Measurements from ENCODE around the gene IPO13.

The IPO13 gene, protein sequence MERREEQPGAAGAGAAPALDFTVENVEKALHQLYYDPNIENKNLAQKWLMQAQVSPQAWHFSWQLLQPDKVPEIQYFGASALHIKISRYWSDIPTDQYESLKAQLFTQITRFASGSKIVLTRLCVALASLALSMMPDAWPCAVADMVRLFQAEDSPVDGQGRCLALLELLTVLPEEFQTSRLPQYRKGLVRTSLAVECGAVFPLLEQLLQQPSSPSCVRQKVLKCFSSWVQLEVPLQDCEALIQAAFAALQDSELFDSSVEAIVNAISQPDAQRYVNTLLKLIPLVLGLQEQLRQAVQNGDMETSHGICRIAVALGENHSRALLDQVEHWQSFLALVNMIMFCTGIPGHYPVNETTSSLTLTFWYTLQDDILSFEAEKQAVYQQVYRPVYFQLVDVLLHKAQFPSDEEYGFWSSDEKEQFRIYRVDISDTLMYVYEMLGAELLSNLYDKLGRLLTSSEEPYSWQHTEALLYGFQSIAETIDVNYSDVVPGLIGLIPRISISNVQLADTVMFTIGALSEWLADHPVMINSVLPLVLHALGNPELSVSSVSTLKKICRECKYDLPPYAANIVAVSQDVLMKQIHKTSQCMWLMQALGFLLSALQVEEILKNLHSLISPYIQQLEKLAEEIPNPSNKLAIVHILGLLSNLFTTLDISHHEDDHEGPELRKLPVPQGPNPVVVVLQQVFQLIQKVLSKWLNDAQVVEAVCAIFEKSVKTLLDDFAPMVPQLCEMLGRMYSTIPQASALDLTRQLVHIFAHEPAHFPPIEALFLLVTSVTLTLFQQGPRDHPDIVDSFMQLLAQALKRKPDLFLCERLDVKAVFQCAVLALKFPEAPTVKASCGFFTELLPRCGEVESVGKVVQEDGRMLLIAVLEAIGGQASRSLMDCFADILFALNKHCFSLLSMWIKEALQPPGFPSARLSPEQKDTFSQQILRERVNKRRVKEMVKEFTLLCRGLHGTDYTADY

DNA sequence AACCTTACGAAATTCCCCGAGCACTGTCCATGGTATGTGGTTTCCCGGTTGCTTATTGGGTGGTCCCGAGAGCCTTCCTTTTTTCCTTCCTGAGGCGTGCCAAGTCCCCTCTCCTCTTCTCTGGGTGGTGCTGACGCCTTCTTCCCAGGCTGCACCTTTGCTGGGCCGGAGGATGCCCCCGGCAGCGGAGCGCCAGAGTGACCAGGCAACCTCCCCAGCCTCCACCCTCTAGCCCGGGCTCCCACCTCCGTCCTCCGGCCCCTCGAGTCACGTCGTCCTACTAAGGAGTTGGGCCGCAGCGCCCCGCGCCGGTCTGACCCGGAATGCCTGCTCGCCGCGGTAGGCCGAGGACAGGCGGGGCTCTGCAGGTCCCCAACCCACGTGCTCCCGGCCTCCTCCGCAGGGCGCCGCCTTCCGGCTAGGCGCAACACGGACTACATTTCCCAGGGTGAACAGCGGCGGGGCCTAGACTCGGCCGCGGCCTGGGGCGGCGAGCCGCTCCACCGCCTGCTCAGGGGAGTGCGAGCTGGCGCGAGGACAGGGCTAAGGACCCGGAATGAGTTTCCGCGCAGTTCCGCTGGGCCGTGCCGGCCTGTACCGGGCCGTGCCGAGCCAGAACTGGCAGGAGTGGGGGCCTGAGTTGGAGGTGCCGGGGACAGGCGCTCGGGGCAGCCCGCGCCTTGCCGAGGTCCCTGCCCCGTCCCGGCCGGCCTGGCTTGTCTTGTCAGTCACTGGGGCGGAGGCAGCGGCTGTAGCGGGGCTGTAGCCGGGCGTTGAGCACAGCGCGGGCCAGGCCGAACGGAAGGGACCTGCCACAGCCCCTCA, at the start of gene IPO13:
TSS of gene IPO13 (plus strand) at position 715 of the 825 bp plus-strand sequence. CDS start 651 bp downstream, outside the sequence.
- DNase-seq = peak; percentile 75 to 98 (median 94)

DNA sequence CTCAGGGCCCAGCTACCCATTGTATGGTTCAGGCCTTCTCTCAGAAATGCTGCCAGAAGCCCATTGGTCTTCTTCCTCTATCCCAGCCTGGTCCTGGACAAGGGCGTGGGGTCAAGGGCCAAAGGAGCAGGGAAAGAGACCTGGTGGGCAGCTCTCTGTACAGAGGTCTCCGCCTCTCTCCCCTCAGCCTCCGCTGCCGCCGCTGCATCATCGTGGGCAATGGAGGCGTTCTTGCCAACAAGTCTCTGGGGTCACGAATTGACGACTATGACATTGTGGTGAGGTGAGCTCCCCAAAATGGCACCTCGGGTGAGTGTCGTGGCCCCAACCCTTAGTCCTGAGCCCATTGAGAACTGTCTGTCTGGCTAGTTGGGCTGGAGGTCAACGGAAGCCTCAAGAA, 47.8 kb upstream of the IPO13 start:
- no peak for DNase-seq

DNA sequence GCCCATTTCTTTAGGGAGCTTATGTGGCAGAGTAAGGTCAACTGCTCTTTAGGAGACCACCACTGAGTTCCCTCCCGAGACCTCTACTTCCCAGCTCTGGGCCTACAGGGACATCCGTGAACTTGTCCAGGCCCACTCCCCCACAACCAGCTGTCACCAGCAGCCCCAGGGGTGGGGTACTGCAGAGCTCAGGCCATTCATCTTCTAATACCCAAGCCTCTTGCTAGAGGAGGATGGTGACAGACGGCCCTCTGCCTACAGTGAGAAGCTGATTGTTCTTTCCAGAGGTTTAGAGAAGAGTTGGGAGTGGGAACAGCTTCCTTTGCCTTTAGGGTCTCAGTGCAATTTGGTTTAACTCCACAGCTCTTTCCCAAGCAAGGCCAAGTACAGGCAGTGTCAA, 46.4 kb upstream of the IPO13 start:
- DNase-seq = no peak

DNA sequence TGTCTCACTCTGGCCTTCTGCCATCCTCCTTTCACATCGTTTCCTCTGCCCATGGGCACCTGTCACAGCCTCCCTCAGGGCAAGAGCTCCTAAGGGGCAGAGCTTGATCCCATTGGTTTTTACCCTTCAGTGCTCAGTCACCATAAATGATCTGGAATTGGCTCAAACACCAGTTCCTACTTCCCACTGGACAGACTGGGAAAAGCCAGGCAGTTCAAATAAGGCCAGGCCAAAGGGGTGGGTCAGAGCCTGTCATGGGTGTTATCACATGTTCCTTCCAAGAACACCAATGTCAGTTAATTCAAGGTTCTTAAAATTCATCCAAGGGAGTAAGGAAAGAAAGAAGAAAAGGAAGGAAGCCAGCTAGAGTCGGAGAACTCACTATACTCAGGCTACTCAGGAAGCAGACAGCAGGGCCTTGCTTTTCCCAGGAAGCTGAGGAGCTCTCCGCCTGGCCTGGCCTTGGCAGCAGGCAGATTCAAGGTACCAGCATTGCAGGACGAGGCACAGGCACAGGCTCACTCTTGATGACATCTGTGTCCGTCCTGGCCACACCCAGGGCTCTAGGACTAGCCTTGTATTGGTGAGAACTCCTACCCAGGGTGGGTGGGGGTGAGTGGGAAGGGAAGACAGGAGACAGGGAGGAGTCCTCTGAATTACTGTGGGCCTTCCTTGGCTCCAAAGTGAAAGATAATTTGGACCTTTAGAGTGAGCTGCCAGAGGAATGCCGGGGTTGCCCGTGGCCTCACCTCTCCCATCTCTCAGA, 45.4 kb upstream of the IPO13 start:
- no peak for DNase-seq

DNA sequence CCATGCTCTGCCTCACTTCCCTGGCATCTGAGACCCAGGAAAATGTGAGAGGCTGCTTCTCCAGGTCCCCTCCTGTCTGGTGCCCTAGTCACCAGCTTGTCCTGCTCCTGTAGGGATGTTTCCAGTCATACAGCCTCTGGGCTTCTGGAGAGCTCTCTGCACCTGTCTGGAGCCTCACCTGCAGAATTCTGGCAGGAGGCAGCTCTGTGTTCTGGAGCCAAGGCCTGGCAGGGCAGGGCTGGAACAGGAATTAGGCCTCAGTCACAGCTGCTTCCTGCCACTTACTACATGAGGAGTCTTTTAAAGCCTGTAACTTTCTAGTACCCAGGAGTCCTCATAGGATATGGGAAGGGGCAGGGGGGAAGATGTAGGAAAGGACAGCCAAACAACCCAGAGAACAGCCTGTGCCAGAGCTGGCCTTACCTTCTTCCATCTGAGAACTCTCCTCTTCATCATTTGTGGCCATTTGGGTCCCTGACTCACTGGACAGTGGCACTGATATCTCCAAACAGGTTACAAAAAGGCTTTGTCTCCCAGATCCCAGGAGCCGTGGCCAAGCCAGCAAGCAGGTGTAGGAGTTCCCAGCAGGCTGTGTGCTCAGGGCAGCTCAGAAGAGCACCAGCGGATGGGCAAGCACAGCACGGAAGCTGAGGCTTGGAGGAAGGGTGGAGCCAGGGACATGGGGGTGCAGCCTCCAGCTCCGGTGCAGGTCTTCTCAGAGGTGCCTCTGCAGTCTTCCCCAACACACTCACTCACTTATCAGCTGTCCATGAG, 44.5 kb upstream of the IPO13 start:
- no peak for DNase-seq

DNA sequence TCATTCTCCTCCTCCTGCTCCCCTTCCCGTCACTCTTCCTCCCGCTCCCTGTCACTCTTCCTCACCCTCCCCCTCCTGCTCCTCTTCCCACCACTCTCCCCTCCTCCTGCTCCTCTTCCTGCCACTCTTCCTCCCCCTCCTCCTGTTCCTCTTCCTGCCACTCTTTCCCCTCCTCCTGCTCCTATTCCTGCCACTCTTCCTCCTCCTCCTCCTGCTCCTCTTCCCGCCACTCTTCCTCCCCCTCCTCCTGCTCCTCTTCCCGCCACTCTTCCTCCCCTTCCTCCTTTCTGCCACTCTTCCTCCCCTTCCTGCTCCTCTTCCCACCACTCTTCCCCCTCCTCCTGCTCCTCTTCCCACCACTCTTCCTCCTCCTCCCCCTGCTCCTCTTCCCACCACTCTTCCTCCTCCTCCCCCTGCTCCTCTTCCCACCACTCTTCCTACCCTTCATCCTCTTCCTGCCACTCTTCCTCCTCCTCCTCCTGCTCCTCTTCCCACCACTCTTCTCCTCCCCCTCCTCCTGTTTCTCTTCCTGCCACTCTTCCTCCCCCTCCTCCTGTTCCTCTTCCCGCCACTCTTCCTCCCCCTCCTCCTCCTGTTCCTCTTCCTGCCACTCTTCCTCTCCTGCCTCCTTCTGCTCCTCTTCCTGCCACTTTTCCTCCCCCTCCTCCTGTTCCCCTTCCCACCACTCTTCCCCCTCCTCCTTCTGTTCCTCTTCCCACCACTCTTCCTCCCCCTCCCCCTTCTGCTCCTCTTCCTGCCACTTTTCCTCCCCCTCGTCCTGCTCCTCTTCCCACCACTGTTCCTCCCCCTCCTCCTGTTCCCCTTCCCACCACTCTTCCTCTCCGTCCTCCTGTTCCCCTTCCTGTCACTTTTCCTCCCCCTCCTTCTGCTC, 41.8 kb upstream of the IPO13 start:
- DNase-seq = no peak

DNA sequence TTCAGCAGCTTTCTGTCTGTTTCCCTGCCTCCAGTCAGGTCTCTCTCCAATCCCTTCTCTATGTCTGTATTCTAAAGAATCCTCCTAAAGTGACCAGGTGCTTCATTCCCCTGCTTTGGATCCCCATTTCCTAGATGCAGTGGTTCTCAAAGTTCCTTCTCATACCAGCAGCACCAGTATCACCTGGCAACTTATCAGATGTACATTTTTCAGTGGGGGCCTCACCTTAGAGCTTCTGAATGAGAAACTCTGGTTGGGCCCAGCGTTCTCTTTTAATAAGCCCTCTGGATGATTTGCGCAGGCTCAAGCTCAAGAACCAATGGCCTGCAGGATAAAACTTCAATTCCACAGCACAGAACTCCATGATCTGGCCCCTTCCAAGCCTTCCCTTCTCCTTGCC, 38.5 kb upstream of the IPO13 start:
- DNase-seq = no peak

DNA sequence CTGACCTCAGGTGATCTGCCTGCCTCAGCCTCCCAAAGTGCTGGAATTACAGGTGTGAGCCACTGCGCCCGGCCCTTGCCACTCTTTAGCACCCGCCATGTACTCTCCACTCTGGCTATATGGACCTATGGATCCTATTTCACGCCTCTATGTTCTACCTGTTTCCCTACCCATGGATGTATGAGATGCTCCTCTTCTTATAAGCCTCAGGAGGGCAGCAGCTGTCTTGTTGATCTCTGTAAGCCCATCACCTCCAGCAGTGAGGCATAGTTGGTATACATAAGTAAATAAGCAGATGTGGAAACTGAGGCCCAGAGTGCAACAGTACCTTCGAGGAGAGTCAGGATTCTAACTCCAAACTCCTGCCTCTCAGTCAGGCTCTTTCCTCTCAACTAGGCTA, 37.9 kb upstream of the IPO13 start:
- DNase-seq = no peak

DNA sequence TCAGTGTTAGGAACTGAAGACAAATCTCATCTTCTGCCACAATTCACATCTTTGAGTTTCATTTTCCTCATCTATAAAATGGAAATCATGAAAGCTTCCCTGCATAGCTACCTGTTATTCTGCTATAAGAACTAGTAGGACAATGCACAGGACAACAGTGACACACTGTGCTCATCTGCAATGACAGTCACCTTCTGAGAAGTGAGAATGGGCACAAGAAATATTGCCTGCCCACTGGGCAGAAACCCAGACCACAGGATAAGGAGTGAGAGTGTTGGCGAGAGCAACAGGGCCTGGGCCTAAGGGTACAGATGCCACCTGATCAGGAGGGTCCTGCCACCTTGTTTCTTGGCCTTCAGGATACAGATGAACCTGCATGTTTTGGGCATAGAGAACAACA, 36.4 kb upstream of the IPO13 start:
- DNase-seq = no peak

DNA sequence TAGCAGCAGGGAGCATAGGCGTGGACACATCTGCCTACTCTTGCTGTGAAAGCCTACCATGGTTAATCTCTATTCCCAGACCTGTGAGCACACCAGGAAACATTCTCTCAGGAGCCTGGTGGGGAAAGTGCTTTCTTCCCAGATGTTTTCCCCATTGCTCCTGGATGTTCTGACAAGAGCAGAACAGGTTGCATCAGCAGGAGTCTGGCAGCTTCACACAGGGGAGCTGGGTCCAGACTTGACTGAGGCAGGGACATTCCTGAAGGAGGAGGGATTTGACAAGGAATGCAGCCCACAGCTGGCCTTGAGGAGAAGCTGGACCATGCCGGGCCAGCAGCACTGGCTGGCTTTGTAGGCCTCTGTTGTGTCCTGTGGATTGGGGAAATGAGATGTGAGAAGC, 34.1 kb upstream of the IPO13 start:
- DNase-seq = no peak

DNA sequence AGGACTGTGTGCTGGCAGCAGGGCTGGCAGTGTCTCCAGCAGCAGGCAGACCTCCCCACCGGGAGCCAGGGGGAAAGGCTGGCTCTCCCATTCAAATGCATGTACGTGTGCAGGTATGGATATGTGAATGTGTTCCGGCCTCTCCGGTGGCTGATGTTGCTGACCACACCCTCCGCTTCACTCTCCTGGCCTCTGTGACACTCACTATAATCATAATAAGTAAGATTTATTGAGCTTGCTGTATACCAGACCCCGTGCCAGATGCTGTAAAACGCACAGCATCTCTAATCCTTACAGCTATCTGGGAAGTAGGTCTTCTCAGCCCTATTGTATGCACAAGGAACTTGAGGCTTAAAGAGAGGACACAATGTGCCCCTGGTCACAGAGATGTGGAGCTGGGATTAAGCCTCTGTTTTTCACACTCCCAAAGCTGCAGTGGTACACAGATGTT, 33.7 kb upstream of the IPO13 start:
- no peak for DNase-seq

DNA sequence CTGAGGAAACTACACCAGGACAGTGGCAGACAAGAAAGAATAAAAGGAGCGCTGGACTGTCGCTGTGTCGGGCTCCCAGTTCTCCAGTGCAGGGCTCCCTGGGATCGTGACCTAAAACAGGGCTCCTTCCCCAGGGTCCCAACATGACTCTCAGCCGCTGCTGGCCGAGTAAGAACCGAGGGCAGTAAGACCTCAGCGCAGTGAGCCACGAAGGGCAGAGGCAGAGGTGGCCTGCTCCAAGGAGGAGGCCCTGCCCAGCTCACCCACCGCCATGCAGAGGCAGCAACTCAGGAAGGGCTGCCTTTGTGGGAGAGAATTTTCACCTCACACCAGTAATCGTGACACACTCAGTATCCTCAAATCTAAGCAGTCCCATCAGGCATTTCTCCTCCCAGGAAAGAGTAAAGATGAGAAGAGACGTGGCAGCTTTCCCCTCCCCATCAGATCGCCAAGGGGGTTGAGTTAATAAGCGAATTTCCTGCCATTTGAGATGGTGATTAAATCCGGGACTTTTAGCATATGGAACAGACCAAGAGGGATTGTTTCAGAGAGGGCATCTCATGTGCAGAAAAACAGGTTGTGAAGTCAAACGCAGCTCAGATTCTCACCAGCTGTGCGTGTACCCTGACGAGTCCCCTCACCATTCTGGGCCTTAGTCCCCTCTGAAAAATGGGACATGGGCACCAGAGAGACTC, 32.9 kb upstream of the IPO13 start:
- no peak for DNase-seq

DNA sequence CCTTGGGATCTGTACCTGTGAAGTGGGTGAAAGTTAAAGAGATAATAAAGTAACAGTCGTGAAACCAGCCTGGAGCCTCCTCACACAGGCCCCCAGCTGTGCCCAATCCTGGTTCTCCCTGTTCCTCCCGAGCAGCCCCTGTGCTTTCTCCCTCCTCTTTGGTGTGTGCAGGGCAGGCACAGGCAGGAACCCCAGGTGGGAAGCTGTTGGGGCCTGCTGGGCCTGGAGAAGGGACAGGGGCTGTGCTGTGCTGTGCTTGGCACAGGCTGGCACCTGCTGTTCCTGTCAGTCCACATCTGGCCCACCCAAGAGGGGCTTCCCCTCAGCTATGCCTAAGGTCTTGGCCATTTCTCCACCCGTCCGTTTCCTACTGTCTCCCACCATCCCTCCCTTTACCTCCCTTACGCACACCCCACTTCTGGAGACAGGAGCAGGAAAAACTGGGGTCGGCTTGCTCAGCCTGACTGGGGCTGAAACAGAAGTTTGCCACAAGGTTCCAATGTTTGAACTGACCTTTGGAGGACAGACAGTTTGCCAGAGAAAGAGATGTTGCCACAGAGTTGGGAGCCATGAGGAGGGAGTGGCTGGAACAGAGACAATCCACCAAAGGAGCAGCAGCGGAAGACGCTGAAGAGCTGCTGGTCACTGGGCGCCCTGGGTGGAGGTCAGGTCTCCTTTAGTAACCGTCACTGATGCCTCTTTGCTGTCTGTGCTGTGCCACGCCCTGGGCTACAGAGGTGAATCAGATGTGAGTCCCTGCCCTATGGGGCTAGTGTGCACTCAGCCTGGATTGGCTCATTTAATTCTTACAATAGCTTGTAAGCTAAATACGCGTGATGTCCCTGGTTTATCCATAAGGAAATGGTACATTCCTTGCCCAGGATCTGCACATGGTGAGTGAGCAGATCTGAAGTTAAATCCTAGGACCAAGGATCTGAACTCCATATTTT, 31.9 kb upstream of the IPO13 start:
- no peak for DNase-seq

DNA sequence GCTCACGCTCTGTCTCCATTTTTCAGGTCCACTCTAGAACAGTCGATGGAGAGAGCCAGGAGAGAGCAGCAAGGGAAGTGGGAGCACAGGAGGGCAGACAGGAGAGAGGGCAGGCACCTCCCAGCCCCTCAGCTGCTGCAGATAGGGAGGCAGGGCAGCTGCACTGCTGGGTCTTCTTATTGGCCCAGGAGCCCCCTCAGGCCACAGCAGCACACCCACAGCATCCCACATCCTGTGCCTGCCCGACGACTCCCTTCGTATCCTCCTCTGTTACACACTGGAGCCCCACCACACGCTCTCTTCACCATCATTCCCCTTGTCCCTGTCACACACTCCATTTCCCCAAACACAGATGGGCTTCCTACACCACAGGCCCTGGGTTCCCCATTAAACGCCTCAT, 26.8 kb upstream of the IPO13 start:
- DNase-seq = no peak

DNA sequence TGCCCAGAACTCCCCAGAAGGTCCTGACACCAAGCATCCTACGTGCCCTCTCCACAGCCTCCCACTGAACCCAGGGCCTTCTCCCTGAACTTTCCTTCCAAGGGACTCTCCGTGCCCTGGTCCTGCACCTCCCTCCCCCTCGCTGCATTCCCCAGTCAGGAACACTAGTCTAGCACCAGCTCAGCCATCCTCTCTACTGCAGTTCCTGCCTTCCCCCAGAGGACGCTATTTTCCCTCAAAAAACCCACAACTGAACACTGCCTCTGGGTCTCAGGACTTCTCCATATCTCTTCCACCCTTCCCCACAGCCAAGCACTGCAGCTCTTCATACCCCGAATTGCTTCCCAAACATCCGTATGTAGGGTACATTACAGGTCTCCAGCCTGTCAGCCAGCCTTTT, 25.7 kb upstream of the IPO13 start:
- no peak for DNase-seq

DNA sequence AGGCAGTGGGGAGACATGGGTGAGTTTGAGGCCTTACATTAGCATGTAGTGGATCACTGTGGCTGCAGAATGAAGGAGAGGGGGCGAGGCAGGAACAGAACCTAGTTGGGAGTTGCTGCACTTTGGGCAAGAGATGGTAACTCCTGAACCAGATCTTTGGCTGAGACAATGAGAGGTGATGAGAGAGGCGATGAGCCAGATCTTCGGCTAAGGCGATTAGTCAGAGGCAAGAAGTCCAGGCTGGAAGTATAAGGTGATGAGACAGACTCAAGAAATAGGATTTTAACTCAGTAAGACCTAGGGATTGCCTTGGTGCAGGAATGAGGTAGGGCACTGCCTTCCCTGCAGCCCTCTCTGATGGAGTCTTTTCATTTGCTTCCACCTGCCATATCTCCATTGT, 22.2 kb upstream of the IPO13 start:
- DNase-seq = no peak

DNA sequence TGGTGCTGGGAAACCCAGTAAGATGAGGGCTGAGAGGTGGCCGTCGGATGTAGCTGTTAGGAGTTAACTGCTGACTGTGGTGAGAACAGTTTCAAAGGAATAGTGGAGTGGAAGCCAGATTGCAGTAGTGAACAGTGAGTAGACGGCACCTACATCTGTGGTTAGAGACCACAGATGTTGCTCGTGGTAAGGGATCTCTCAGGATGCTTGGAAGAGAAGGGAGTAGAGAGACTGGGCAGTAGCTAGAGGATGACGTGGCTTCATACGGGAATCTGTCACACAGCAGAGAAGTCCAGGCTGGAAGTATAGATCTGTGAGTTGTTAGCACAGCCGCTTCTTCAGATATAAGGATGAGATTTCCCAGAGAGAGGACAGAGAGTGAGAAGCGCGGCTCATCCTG, 20.9 kb upstream of the IPO13 start:
- DNase-seq = no peak
